ENCODE data around the gene MFSD6.

DNA sequence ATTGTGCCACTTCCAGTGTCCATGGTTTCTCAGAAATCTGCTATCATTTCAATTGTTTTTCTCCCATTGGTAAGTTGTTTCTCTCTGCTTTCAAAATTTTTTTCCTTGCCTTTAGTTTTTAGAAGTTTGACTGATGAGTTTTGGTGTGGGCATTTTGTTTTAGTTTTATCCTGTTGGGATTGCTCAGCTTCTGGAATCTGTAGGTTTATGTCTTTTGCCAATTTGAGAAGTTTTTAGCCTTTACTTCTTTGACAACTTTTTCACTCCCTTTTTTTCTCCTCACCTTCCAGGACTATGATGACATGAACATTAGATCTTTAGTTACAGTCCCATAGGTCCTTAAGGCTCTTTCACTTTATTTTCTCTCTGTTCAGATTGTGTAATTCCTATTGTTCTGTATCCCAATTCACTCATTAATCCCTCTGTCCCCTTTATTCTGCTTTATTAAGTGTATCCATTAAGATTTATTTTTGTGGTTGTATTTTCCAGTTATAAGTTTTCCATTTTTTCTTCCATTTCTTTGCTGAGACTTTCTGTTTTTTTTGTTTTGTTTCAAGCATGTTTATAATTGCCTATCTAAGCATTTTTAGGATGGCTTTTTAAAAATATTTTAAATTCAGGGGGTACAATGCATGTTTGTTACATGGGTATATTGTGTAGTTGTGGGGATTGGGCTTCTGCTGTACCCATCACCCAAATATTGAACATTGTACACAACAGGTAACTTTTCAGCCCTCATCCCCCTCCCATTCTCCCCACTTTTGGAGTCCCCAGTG, 17.9 kb downstream of the MFSD6 start:
- TF ChIP-seq, protein P1, sequence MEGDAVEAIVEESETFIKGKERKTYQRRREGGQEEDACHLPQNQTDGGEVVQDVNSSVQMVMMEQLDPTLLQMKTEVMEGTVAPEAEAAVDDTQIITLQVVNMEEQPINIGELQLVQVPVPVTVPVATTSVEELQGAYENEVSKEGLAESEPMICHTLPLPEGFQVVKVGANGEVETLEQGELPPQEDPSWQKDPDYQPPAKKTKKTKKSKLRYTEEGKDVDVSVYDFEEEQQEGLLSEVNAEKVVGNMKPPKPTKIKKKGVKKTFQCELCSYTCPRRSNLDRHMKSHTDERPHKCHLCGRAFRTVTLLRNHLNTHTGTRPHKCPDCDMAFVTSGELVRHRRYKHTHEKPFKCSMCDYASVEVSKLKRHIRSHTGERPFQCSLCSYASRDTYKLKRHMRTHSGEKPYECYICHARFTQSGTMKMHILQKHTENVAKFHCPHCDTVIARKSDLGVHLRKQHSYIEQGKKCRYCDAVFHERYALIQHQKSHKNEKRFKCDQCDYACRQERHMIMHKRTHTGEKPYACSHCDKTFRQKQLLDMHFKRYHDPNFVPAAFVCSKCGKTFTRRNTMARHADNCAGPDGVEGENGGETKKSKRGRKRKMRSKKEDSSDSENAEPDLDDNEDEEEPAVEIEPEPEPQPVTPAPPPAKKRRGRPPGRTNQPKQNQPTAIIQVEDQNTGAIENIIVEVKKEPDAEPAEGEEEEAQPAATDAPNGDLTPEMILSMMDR (IDR thresholded peaks at IDR 0.05): no peak
- no peak for TF ChIP-seq EZH2 (IDR thresholded peaks at IDR 0.05)
